Renal pelvis (tissue), 4 donors: ENCODE measurements around the gene FOXI2. TPM values are rescaled to one million over a fixed set of nuclear protein-coding genes. Genes with fewer than 3 reads are reported as not detected.

Source experiments
- DNase-seq: peaks from one replicate; pipeline ENCODE4 v3.0.0-alpha.2; 2013
- polyA plus RNA-seq, 3 donors: library from polyadenylated mRNA; unstranded; fragments of 120-200 nt; gene quantifications; one replicate each; pipeline ENCODE4 v1.2.1, GENCODE V29; 2013; ENCODE audit not compliant: insufficient read length in 3 of 3

The FOXI2 gene
- polyA plus RNA-seq, 3 donors: 1.2 to 2.0 (median 1.4) TPM

DNA sequence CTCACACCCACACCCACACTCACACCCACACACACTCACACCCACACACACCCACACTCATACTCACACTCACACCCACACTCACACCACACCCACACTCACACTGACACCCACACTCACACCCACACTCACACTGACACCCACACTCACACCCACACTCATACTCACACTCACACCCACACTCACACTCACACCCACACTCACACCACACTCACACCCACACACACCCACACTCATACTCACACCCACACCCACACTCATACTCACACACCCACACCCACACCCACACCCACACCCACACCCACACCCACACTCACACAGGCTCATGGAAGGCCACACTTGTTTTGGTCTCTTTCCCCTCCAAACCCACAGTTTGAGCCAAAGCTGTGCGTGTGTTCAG lies 2.9 kb downstream of the FOXI2 start:
- no peak for DNase-seq

GRCh38 chr10:127740596-127740995 lies 3.6 kb downstream of the FOXI2 start:
- DNase-seq: no peak

DNA sequence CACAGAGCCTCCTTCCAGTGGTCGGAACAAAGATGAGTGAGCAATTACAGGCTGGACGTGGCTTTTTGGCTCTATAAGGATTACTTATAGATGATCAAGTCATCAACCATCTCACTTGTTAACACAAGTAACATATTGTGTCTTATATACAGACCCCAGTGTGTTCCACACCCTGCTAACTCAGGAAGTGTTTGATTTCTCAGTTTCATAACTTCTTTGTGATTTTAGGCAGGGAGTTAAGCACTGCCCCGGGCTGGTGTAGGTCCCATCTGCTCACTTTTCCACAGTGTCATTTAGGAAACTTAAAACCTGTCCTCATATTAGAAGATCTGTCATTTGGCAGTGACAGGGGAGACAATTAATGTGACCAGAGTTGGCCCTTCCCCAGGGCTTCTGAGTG lies 6.2 kb downstream of the FOXI2 start:
- DNase-seq: no peak

DNA sequence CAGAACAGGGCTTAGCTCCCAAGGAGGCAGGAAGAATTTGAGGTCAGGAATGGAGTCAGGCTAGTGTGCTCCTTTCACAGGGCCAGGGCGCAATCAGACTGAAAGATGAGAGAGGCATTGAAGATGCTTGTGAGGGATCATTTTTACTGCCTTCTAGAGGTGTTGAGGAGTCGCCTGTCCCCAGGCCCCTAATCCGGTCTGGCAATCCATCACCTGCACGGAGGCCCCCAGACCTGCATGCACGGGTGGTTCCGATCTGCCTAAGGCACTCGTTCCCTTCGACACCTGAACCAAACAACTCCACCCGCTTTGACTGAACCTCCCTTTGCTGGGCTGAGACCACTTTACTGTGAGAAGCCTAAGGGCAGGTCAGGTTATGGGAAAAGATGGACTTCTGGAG lies 8.0 kb downstream of the FOXI2 start:
- no peak for DNase-seq

GRCh38 chr10:127745861-127746260 lies 8.9 kb downstream of the FOXI2 start:
- peak; percentile 46 for DNase-seq

- DNase-seq: no peak
Measured at GRCh38 chr10:127755753-127756152, 18.8 kb downstream of the FOXI2 start.

DNA sequence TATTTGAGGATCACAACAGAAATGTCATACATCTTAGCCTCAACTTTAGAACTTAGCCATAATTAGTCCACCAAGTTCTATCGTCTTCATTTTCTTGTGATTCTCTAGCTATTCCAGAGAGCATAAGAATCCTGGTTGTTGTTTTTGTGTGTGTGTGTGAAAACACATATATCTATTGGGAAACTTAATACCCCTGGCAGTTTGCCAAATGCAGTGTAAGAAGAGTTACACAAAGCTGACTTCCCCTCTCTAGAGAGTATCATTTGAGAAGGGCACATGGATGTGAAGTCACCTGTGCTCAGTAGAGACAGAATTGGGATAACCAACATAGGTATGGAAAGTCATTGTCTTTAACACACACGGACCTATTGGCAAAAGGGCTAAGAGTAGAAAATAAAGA lies 19.3 kb downstream of the FOXI2 start:
- no peak for DNase-seq

DNA sequence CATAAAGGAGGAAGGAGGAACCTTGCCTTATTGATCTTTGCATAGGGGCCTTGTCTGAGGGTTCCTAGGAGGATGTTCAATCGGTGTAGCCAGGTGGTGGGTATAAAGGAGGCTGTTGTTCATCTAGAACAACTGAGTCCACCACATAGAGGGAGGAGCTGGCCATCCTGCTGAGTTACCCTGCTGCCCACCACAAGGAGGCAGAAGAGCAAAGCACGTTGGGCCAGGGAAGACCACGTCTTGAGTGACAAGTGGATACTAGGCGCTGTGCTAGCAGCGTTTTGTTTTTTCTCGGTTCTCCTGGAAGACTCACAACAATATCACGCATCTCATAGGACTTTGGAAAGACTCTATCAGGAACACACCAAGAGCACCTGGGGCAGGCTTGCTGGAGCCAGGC lies 20.0 kb downstream of the FOXI2 start:
- DNase-seq: no peak

- no peak for DNase-seq
Measured at GRCh38 chr10:127759276-127759675, 22.3 kb downstream of the FOXI2 start.

GRCh38 chr10:127762925-127763324 lies 25.9 kb downstream of the FOXI2 start:
- DNase-seq: no peak

- DNase-seq: peak; percentile 36
Measured at GRCh38 chr10:127774766-127775559, 38.0 kb downstream of the FOXI2 start.

GRCh38 chr10:127776816-127777215 lies 39.8 kb downstream of the FOXI2 start:
- DNase-seq: no peak

- DNase-seq: peak; percentile 19
Measured at GRCh38 chr10:127781412-127781811, 44.4 kb downstream of the FOXI2 start.

GRCh38 chr10:127787873-127788272 lies 50.9 kb downstream of the FOXI2 start:
- no peak for DNase-seq

GRCh38 chr10:127790066-127790624 lies 53.2 kb downstream of the FOXI2 start:
- DNase-seq: no peak

Other genes with a start within 250 kb of the FOXI2 start
- not detected for gene NPS, start 187.9 kb upstream of the FOXI2 start, polyA plus RNA-seq
- gene CLRN3, start 155.8 kb downstream of the FOXI2 start, polyA plus RNA-seq: 10 to 100 TPM; 19.6 to 22.2 (median 20.4) TPM
- 1 to 10 TPM; 5.7 to 6.9 (median 5.8) TPM for gene PTPRE, start 169.9 kb downstream of the FOXI2 start, polyA plus RNA-seq